Progenitor cell of endocrine pancreas (in vitro differentiated cells): Measurements from ENCODE around the gene ZNF8. TPM values are rescaled to one million over a fixed set of nuclear protein-coding genes. Genes with fewer than 3 reads are reported as not detected.
A peak's percentile ranks its signal among the peaks of the same experiment; 100 is the strongest.
"Not testable (repeated sequence)": the region's sequence is repeated elsewhere in the genome, so short reads cannot be mapped to it uniquely, and the experiment has no call there.

ENCODE experiments used
- DNase-seq: peaks from one replicate; pipeline ENCODE4 v3.0.0; 2021; ENCODE audit warnings: low spot score; ENCODE audit not compliant: unreplicated experiment
- H3K27ac Mint-ChIP-seq: 2 replicates; pipeline ENCODE4 v1.8.0; 2021; ENCODE audit warnings: mild to moderate bottlenecking, moderate library complexity, mixed read lengths
- H3K27me3 Mint-ChIP-seq: 2 replicates; pipeline ENCODE4 v1.8.0; 2021; ENCODE audit warnings: mixed read lengths
- H3K36me3 Mint-ChIP-seq: 2 replicates; pipeline ENCODE4 v1.8.0; 2022; ENCODE audit warnings: mixed read lengths; ENCODE audit not compliant: insufficient read depth
- H3K4me1 Mint-ChIP-seq: 2 replicates; pipeline ENCODE4 v1.8.0; 2021; ENCODE audit warnings: low read depth, mixed read lengths
- H3K4me3 Mint-ChIP-seq: 2 replicates; pipeline ENCODE4 v1.8.0; 2021; ENCODE audit warnings: low read depth, mild to moderate bottlenecking, moderate library complexity, mixed read lengths
- H3K9me3 Mint-ChIP-seq: 2 replicates; pipeline ENCODE4 v1.8.0; 2021; ENCODE audit warnings: low read depth, mixed read lengths
- CTCF ChIP-seq: fragments of 200-600 bp; sonication (generic); IDR thresholded peaks from one replicate; pipeline ENCODE4 v1.5.0; 2021; ENCODE audit warnings: antibody characterized with exemption, mild to moderate bottlenecking; ENCODE audit not compliant: unreplicated experiment
- total RNA-seq: library from RNA; stranded (reverse); gene quantifications from 2 replicates; pipeline ENCODE4 v1.2.1, GENCODE V29; 2021

ZNF8 gene
- total RNA-seq, 1 donor from 2014 or later = 18.2 TPM

GRCh38 chr19:58252102-58252685 lies 26.6 kb upstream of the ZNF8 start:
- no peak for DNase-seq
- Mint-ChIP-seq H3K4me3 (no peak overlapping the region), H3K27ac (no peak overlapping the region), H3K9me3 (peaks cover 55% of the 10 kb centered on the region), H3K27me3 (no peaks in the 10 kb centered on the region), H3K4me1 (no peaks in the 10 kb centered on the region), H3K36me3 (peaks cover 98% of the 10 kb centered on the region)
- TF ChIP-seq CTCF = no peak

- Mint-ChIP-seq H3K9me3 (peaks cover 74% of the 10 kb centered on the region), H3K27ac (peak overlapping the region; percentile 51), H3K4me3 (peak overlapping the region; percentile 19), H3K36me3 (peaks cover 96% of the 10 kb centered on the region)
- not testable (repeated sequence) for H3K27me3 Mint-ChIP-seq, H3K4me1 Mint-ChIP-seq, DNase-seq
Measured at GRCh38 chr19:58258259-58258658, 20.5 kb upstream of the ZNF8 start.

GRCh38 chr19:58261600-58261967 lies 17.2 kb upstream of the ZNF8 start:
- Mint-ChIP-seq H3K27ac (peak overlapping the region; percentile 93), H3K36me3 (peaks cover 88% of the 10 kb centered on the region), H3K4me3 (no peak overlapping the region), H3K9me3 (peaks cover 56% of the 10 kb centered on the region), H3K4me1 (no peaks in the 10 kb centered on the region), H3K27me3 (no peaks in the 10 kb centered on the region)
- TF ChIP-seq CTCF = no peak
- no peak for DNase-seq

GRCh38 chr19:58261968-58262921 lies 16.5 kb upstream of the ZNF8 start:
- DNase-seq = no peak
- H3K27ac Mint-ChIP-seq = peak overlapping the region; percentile 93
- H3K36me3 Mint-ChIP-seq = peaks cover 87% of the 10 kb centered on the region
- TF ChIP-seq CTCF = no peak
- no peaks in the 10 kb centered on the region for H3K4me1 Mint-ChIP-seq
- peaks cover 55% of the 10 kb centered on the region for H3K9me3 Mint-ChIP-seq
- no peak overlapping the region for H3K4me3 Mint-ChIP-seq
- H3K27me3 Mint-ChIP-seq = no peaks in the 10 kb centered on the region

GRCh38 chr19:58262922-58263296 lies 15.8 kb upstream of the ZNF8 start:
- no peaks in the 10 kb centered on the region for H3K27me3 Mint-ChIP-seq
- peak overlapping the region; percentile 93 for H3K27ac Mint-ChIP-seq
- DNase-seq = no peak
- peaks cover 83% of the 10 kb centered on the region for H3K36me3 Mint-ChIP-seq
- H3K4me3 Mint-ChIP-seq = no peak overlapping the region
- H3K4me1 Mint-ChIP-seq = no peaks in the 10 kb centered on the region
- no peak for TF ChIP-seq CTCF
- H3K9me3 Mint-ChIP-seq = peaks cover 48% of the 10 kb centered on the region
